Measurements from ENCODE around the gene RPL28.
"Not testable (repeated sequence)": the region's sequence is repeated elsewhere in the genome, so short reads cannot be mapped to it uniquely, and the experiment has no call there.

The RPL28 gene

GRCh38 chr19:55400281-55401087 lies 14.8 kb downstream of the RPL28 start:
- TF ChIP-seq, protein P1, sequence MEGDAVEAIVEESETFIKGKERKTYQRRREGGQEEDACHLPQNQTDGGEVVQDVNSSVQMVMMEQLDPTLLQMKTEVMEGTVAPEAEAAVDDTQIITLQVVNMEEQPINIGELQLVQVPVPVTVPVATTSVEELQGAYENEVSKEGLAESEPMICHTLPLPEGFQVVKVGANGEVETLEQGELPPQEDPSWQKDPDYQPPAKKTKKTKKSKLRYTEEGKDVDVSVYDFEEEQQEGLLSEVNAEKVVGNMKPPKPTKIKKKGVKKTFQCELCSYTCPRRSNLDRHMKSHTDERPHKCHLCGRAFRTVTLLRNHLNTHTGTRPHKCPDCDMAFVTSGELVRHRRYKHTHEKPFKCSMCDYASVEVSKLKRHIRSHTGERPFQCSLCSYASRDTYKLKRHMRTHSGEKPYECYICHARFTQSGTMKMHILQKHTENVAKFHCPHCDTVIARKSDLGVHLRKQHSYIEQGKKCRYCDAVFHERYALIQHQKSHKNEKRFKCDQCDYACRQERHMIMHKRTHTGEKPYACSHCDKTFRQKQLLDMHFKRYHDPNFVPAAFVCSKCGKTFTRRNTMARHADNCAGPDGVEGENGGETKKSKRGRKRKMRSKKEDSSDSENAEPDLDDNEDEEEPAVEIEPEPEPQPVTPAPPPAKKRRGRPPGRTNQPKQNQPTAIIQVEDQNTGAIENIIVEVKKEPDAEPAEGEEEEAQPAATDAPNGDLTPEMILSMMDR (IDR thresholded peaks at IDR 0.05; ENCODE audit: low read length) = no peak
- TF ChIP-seq EZH2 (optimal IDR thresholded peaks at IDR 0.05; ENCODE audit: low read depth, low read length) = no peak
- TF ChIP-seq EZH2phosphoT487 (IDR thresholded peaks at IDR 0.05; ENCODE audit: low read length) = no peak
- Histone ChIP-seq H3K27ac (ENCODE audit: low read length) (no peak overlapping the region), H3K27me3 (replicated peaks; ENCODE audit: insufficient read depth, low read length) (no peaks in the 10 kb centered on the region), H2AFZ (ENCODE audit: low read length) (no peak overlapping the region), H3K9me2 (replicated peaks; ENCODE audit: insufficient read depth, low read length) (no peaks in the 10 kb centered on the region), H3K4me2 (ENCODE audit: low read depth, low read length) (no peak overlapping the region), H3K4me3 (ENCODE audit: low read length) (no peak overlapping the region), H4K20me1 (ENCODE audit: insufficient read depth, low read length) (peaks cover 9% of the 10 kb centered on the region), H3K9ac (ENCODE audit: low read length) (no peak overlapping the region), H3K79me2 (ENCODE audit: low read length) (peaks cover 26% of the 10 kb centered on the region), H3K4me1 (ENCODE audit: low read length) (peaks cover 2% of the 10 kb centered on the region; the same call in 1 of the 2 replicates), H3K9me3 (replicated peaks; ENCODE audit: insufficient read depth, low read length) (no peaks in the 10 kb centered on the region), H3F3A (ENCODE audit: insufficient read depth, low read length) (peaks cover 38% of the 10 kb centered on the region), H3K36me3 (replicated peaks; ENCODE audit: insufficient read depth, low read length) (peaks cover 19% of the 10 kb centered on the region)
- DNase-seq = no peak

DNA sequence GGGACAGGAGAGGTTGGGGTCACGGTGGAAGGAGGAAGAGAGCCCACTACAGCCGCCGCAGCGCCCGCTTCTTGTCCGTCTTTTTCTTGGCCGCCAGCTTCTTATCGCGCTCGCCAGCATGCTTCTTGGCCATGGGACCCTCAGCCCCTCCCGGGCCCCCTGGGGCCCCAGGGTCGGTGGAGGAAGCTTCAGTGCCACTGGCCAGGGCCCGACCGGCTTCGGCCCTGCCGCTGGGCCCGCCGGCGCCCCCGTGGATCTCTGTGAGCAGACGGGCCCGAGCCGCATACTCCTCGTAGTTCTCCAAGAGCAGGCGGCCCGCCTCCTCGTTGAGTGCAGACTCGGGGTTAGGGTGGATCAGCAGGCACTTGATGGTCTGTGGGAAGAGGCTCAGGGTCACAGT lies 15.7 kb downstream of the RPL28 start:
- H4K20me1 ChIP-seq (ENCODE audit: insufficient read depth, low read length) = peaks cover 18% of the 10 kb centered on the region
- peaks cover 35% of the 10 kb centered on the region for H3K79me2 ChIP-seq (ENCODE audit: low read length)
- not testable (repeated sequence) for H3K9ac ChIP-seq (ENCODE audit: low read length); H3K9me2 ChIP-seq (replicated peaks; ENCODE audit: insufficient read depth, low read length); H3K27ac ChIP-seq (ENCODE audit: low read length); H3K4me3 ChIP-seq (ENCODE audit: low read length); H3K9me3 ChIP-seq (replicated peaks; ENCODE audit: insufficient read depth, low read length); H3K27me3 ChIP-seq (replicated peaks; ENCODE audit: insufficient read depth, low read length); H3K4me2 ChIP-seq (ENCODE audit: low read depth, low read length); DNase-seq; H2AFZ ChIP-seq (ENCODE audit: low read length)
- peaks cover 20% of the 10 kb centered on the region for H3K36me3 ChIP-seq (replicated peaks; ENCODE audit: insufficient read depth, low read length)
- H3F3A ChIP-seq (ENCODE audit: insufficient read depth, low read length) = peaks cover 44% of the 10 kb centered on the region
- H3K4me1 ChIP-seq (ENCODE audit: low read length) = peaks cover 11% of the 10 kb centered on the region

DNA sequence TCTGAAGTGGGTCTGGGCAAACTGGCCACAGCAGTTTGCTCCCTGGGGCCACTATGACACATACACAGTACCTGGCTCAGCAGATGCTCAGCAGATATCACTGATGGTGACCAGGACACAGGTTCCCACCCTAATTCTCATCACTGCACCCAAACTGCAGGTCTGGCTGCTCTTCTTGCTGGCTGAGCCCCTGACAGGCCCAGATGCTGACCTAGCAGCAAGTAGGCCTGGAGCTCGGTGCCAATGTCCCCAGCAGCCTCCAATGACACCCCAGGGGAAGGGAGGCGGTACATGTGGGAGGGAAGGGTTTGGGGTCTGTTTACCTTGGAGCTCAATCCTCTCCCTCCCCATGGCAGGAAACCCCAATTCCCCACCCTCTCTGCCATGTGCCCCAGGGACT lies 16.8 kb downstream of the RPL28 start:
- Histone ChIP-seq H3K9ac (ENCODE audit: low read length) (no peak overlapping the region), H3K4me3 (ENCODE audit: low read length) (no peak overlapping the region), H3F3A (ENCODE audit: insufficient read depth, low read length) (peaks cover 44% of the 10 kb centered on the region), H3K4me2 (ENCODE audit: low read depth, low read length) (no peak overlapping the region), H4K20me1 (ENCODE audit: insufficient read depth, low read length) (peaks cover 20% of the 10 kb centered on the region), H3K9me3 (replicated peaks; ENCODE audit: insufficient read depth, low read length) (no peaks in the 10 kb centered on the region), H3K36me3 (replicated peaks; ENCODE audit: insufficient read depth, low read length) (peaks cover 21% of the 10 kb centered on the region), H3K9me2 (replicated peaks; ENCODE audit: insufficient read depth, low read length) (no peaks in the 10 kb centered on the region), H2AFZ (ENCODE audit: low read length) (no peak overlapping the region), H3K4me1 (ENCODE audit: low read length) (peaks cover 14% of the 10 kb centered on the region), H3K27ac (ENCODE audit: low read length) (no peak overlapping the region), H3K27me3 (replicated peaks; ENCODE audit: insufficient read depth, low read length) (no peaks in the 10 kb centered on the region), H3K79me2 (ENCODE audit: low read length) (peaks cover 46% of the 10 kb centered on the region)
- DNase-seq = no peak
- TF ChIP-seq EZH2phosphoT487 (IDR thresholded peaks at IDR 0.05; ENCODE audit: low read length) = no peak
- TF ChIP-seq EZH2 (optimal IDR thresholded peaks at IDR 0.05; ENCODE audit: low read depth, low read length) = no peak
- TF ChIP-seq, protein P1 (IDR thresholded peaks at IDR 0.05; ENCODE audit: low read length) = no peak

DNA sequence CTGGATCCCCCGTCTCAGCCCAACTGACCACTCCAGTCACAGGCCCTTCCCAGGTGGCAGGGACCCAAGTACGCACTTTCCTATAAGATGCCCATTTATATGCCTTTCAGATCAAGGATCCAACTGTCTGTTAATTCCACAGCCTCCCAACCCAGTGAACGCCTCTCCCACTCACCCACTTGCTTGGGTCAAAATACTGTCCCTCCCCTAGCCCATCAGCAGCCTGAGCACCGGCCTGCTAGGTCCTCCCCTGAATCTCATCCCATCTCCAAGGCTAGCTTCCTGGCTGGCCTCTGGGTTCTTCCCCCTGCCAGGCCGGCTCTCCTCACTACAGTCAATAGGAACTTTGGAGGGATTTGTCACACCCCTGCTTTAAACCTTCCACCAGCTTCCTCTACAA lies 19.9 kb downstream of the RPL28 start:
- Histone ChIP-seq H3K79me2 (ENCODE audit: low read length) (peaks cover 46% of the 10 kb centered on the region), H3K4me2 (ENCODE audit: low read depth, low read length) (peak overlapping the region; percentile 98), H3K9ac (ENCODE audit: low read length) (no peak overlapping the region), H3F3A (ENCODE audit: insufficient read depth, low read length) (peaks cover 34% of the 10 kb centered on the region), H3K4me3 (ENCODE audit: low read length) (peak overlapping the region; percentile 89), H2AFZ (ENCODE audit: low read length) (no peak overlapping the region), H3K27me3 (replicated peaks; ENCODE audit: insufficient read depth, low read length) (no peaks in the 10 kb centered on the region), H3K27ac (ENCODE audit: low read length) (no peak overlapping the region), H3K9me3 (replicated peaks; ENCODE audit: insufficient read depth, low read length) (no peaks in the 10 kb centered on the region), H3K4me1 (ENCODE audit: low read length) (peaks cover 20% of the 10 kb centered on the region), H3K9me2 (replicated peaks; ENCODE audit: insufficient read depth, low read length) (no peaks in the 10 kb centered on the region), H4K20me1 (ENCODE audit: insufficient read depth, low read length) (peaks cover 20% of the 10 kb centered on the region), H3K36me3 (replicated peaks; ENCODE audit: insufficient read depth, low read length) (peaks cover 21% of the 10 kb centered on the region)
- no peak for DNase-seq
- TF ChIP-seq EZH2phosphoT487 (IDR thresholded peaks at IDR 0.05; ENCODE audit: low read length) (no peak), EZH2 (optimal IDR thresholded peaks at IDR 0.05; ENCODE audit: low read depth, low read length) (no peak)
- TF ChIP-seq, protein P1 (IDR thresholded peaks at IDR 0.05; ENCODE audit: low read length) = no peak
